Measurements from ENCODE around the gene MAN1A1. TPM values are rescaled to one million over a fixed set of nuclear protein-coding genes. Genes with fewer than 3 reads are reported as not detected.

The MAN1A1 gene
- total and polyA plus RNA-seq, 11 donors, result 5.6 to 30.6 (median 12.6) TPM

- no peak overlapping the region for H3K4me3 ChIP-seq
- no peaks in the 10 kb centered on the region for H3K9me3 ChIP-seq
- H3K27ac ChIP-seq, result no peak overlapping the region
- ATAC-seq (no peak), DNase-seq (no peak)
- no peaks in the 10 kb centered on the region for H3K4me1 ChIP-seq
- TF ChIP-seq CTCF (IDR thresholded peaks at IDR 0.05) (no peak), POLR2A (IDR thresholded peaks at IDR 0.05) (no peak)
- H3K27me3 ChIP-seq, result no peaks in the 10 kb centered on the region
- intact Hi-C loops (cut with DNase I), result no loop called here
- whole genome bisulfite sequencing, 4 donors, result 60 to 76% (median 74%) methylated on average over 4 of the region's 4 CpGs
- peaks cover 0 to 77% (median 49%) of the 10 kb centered on the region in 9 donors for H3K36me3 ChIP-seq
Observed at GRCh38 chr6:119196715-119197114, 152.8 kb downstream of the MAN1A1 start.

- Histone ChIP-seq H3K9me3 (no peaks in the 10 kb centered on the region), H3K27ac (no peak overlapping the region), H3K4me1 (no peaks in the 10 kb centered on the region), H3K27me3 (no peaks in the 10 kb centered on the region), H3K4me3 (no peak overlapping the region), H3K36me3 (peaks cover 0 to 74% (median 48%) of the 10 kb centered on the region in 9 donors)
- ATAC-seq (no peak), DNase-seq (no peak)
- WGBS, 4 donors, result 65 to 77% (median 72%) methylated on average over 5 of the region's 5 CpGs
- intact Hi-C loops (cut with DNase I), result no loop called here
- TF ChIP-seq POLR2A (IDR thresholded peaks at IDR 0.05) (no peak), CTCF (IDR thresholded peaks at IDR 0.05) (no peak)
Observed at GRCh38 chr6:119195848-119196247, 153.7 kb downstream of the MAN1A1 start.

GRCh38 chr6:119195204-119195603, 154.4 kb downstream of the MAN1A1 start:
- TF ChIP-seq POLR2A (IDR thresholded peaks at IDR 0.05) (no peak), CTCF (IDR thresholded peaks at IDR 0.05) (no peak)
- Histone ChIP-seq H3K27me3 (no peaks in the 10 kb centered on the region), H3K27ac (no peak overlapping the region), H3K4me1 (no peaks in the 10 kb centered on the region), H3K9me3 (no peaks in the 10 kb centered on the region), H3K36me3 (peaks cover 0 to 69% (median 44%) of the 10 kb centered on the region in 9 donors), H3K4me3 (no peak overlapping the region)
- DNase-seq (no peak), ATAC-seq (no peak)
- 95 to 97% (median 96%) methylated on average over 2 of the region's 2 CpGs for WGBS, 4 donors
- intact Hi-C loops (cut with DNase I), result no loop called here

GRCh38 chr6:119193707-119194106, 155.9 kb downstream of the MAN1A1 start:
- no peak overlapping the region for H3K27ac ChIP-seq
- H3K27me3 ChIP-seq, result no peaks in the 10 kb centered on the region
- no peaks in the 10 kb centered on the region for H3K9me3 ChIP-seq
- DNase-seq, result no peak
- no peak for ATAC-seq
- TF ChIP-seq CTCF (IDR thresholded peaks at IDR 0.05), result no peak
- TF ChIP-seq POLR2A (IDR thresholded peaks at IDR 0.05), result no peak
- peaks cover 0 to 70% (median 53%) of the 10 kb centered on the region in 9 donors for H3K36me3 ChIP-seq
- H3K4me3 ChIP-seq, result no peak overlapping the region
- H3K4me1 ChIP-seq, result no peaks in the 10 kb centered on the region
- intact Hi-C loops (cut with DNase I), result no loop called here
